ENCODE measurements around the gene PSORS1C2. TPM values are rescaled to one million over a fixed set of nuclear protein-coding genes. Genes with fewer than 3 reads are reported as not detected.
"Not testable (repeated sequence)": the region's sequence is repeated elsewhere in the genome, so short reads cannot be mapped to it uniquely, and the experiment has no call there.

PSORS1C2 gene
- total and polyA plus RNA-seq, 2 experiments from 2014 or later = not detected

DNA sequence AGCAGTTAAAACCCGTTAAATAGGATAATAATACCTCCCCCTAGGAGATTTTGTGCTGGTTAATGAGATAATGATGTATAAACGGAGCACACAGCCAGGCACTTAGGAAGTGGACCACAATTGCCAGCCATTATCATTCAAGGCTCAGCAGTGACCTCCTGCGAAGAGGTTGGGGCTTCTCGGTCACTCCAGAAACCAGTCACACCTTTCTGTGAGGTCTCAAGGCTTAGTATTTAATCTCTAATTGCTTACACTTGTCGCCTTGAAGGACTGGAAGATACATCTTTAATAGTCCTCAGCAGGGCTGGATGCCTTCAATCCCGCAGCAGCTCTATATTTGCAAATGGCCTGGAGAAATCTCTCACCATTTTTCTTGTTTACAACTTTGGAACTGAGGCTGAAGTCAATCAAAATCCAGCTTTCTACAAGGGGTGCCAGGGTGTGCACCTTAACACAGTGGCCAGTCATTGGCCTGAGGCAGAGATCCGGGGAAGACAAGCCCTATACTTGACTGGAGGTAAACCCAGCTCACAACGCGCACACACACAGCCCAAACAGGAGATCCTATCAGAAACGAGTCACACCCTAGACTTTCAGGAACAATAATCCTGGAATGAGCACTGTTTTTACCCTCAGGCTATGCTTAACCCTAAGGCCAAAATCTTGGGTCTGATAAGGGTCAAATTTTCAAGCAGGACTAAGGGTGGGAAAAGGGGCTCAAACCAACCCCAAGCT, 30.4 kb upstream of the PSORS1C2 start:
- Histone ChIP-seq H3K4me3 (no peak overlapping the region), H3K36me3 (ENCODE audit: low read depth) (no peaks in the 10 kb centered on the region), H3K4me1 (ENCODE audit: insufficient read depth) (no peaks in the 10 kb centered on the region), H3F3A (ENCODE audit: insufficient read depth) (peaks cover 6% of the 10 kb centered on the region; the same call in 1 of the 2 replicates), H3K9ac (no peak overlapping the region), H3K9me2 (ENCODE audit: insufficient read depth) (no peaks in the 10 kb centered on the region), H4K20me1 (ENCODE audit: insufficient read depth) (no peaks in the 10 kb centered on the region), H3K27me3 (replicated peaks; ENCODE audit: insufficient read depth) (no peaks in the 10 kb centered on the region), H3K9me3 (ENCODE audit: low read depth) (no peaks in the 10 kb centered on the region), H3K27ac (no peak overlapping the region), H2AFZ (no peak overlapping the region), H3K79me2 (ENCODE audit: insufficient read depth) (no peaks in the 10 kb centered on the region), H3K4me2 (ENCODE audit: unreplicated experiment) (no peak overlapping the region)
- WGBS, 2 experiments (ENCODE audit: low coverage in 1 of 2, low lambda C conversion rate in 2 of 2, missing lambda C conversion rate in 2 of 2) = 73 to 78% methylated on average over 10 of the region's 10 CpGs
- in situ Hi-C loops (cut with MboI) = no loop called here
- TF ChIP-seq EZH2 (IDR thresholded peaks at IDR 0.05; ENCODE audit: insufficient read depth, poor library complexity, severe bottlenecking) (no peak), EZH2phosphoT487 (IDR thresholded peaks at IDR 0.05; ENCODE audit: insufficient read depth, low read depth) (no peak)
- peak; percentile 32 for DNase-seq

GRCh38 chr6:31168606-31169005, 29.7 kb upstream of the PSORS1C2 start:
- TF ChIP-seq EZH2phosphoT487 (IDR thresholded peaks at IDR 0.05; ENCODE audit: insufficient read depth, low read depth) (no peak), EZH2 (IDR thresholded peaks at IDR 0.05; ENCODE audit: insufficient read depth, poor library complexity, severe bottlenecking) (no peak)
- Histone ChIP-seq H3F3A (ENCODE audit: insufficient read depth) (peaks cover 6% of the 10 kb centered on the region; the same call in 1 of the 2 replicates), H3K4me2 (ENCODE audit: unreplicated experiment) (no peak overlapping the region), H3K4me3 (no peak overlapping the region), H3K36me3 (ENCODE audit: low read depth) (no peaks in the 10 kb centered on the region), H3K79me2 (ENCODE audit: insufficient read depth) (no peaks in the 10 kb centered on the region), H3K9ac (no peak overlapping the region), H3K27ac (no peak overlapping the region), H4K20me1 (ENCODE audit: insufficient read depth) (no peaks in the 10 kb centered on the region), H2AFZ (no peak overlapping the region), H3K9me2 (ENCODE audit: insufficient read depth) (no peaks in the 10 kb centered on the region), H3K27me3 (replicated peaks; ENCODE audit: insufficient read depth) (no peaks in the 10 kb centered on the region), H3K9me3 (ENCODE audit: low read depth) (no peaks in the 10 kb centered on the region), H3K4me1 (ENCODE audit: insufficient read depth) (no peaks in the 10 kb centered on the region)
- in situ Hi-C loops (cut with MboI) = no loop called here
- 75 to 79% methylated on average over 3 of the region's 3 CpGs for WGBS, 2 experiments (ENCODE audit: low coverage in 1 of 2, low lambda C conversion rate in 2 of 2, missing lambda C conversion rate in 2 of 2)
- no peak for DNase-seq

DNA sequence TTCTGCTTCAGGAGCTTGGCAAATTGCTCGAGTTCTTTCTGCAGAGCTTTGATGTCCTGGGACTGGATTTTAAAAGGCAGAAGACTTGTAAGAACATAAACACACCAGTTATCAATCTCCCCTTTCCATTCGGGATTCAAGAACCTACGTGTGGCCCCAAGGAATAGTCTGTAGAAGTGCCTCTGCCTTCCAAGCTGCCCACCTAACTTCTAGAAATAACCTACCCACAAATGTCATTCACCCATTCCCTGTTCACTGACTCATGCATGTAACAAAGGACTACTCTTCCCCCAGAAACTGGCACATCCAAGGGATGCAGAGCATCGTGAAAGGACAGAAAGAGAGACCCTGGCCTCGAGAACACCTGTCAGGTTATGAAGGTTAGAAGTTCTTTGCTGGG, 27.1 kb upstream of the PSORS1C2 start:
- Histone ChIP-seq H3K27me3 (replicated peaks; ENCODE audit: insufficient read depth) (no peaks in the 10 kb centered on the region), H3K36me3 (ENCODE audit: low read depth) (no peaks in the 10 kb centered on the region), H3K27ac (no peak overlapping the region), H3K9me3 (ENCODE audit: low read depth) (no peaks in the 10 kb centered on the region), H3K4me3 (no peak overlapping the region), H3K79me2 (ENCODE audit: insufficient read depth) (peaks cover 5% of the 10 kb centered on the region; the same call in 1 of the 2 replicates), H4K20me1 (ENCODE audit: insufficient read depth) (no peaks in the 10 kb centered on the region), H3K9ac (no peak overlapping the region), H2AFZ (no peak overlapping the region), H3K4me1 (ENCODE audit: insufficient read depth) (no peaks in the 10 kb centered on the region), H3K4me2 (ENCODE audit: unreplicated experiment) (no peak overlapping the region), H3K9me2 (ENCODE audit: insufficient read depth) (no peaks in the 10 kb centered on the region), H3F3A (ENCODE audit: insufficient read depth) (peaks cover 6% of the 10 kb centered on the region; the same call in 1 of the 2 replicates)
- WGBS, 2 experiments (ENCODE audit: low coverage in 1 of 2, low lambda C conversion rate in 2 of 2, missing lambda C conversion rate in 2 of 2) = 78 to 88% methylated on average over 5 of the region's 5 CpGs
- in situ Hi-C loops (cut with MboI) = no loop called here
- no peak for DNase-seq
- TF ChIP-seq EZH2 (IDR thresholded peaks at IDR 0.05; ENCODE audit: insufficient read depth, poor library complexity, severe bottlenecking) (no peak), EZH2phosphoT487 (IDR thresholded peaks at IDR 0.05; ENCODE audit: insufficient read depth, low read depth) (no peak)

DNA sequence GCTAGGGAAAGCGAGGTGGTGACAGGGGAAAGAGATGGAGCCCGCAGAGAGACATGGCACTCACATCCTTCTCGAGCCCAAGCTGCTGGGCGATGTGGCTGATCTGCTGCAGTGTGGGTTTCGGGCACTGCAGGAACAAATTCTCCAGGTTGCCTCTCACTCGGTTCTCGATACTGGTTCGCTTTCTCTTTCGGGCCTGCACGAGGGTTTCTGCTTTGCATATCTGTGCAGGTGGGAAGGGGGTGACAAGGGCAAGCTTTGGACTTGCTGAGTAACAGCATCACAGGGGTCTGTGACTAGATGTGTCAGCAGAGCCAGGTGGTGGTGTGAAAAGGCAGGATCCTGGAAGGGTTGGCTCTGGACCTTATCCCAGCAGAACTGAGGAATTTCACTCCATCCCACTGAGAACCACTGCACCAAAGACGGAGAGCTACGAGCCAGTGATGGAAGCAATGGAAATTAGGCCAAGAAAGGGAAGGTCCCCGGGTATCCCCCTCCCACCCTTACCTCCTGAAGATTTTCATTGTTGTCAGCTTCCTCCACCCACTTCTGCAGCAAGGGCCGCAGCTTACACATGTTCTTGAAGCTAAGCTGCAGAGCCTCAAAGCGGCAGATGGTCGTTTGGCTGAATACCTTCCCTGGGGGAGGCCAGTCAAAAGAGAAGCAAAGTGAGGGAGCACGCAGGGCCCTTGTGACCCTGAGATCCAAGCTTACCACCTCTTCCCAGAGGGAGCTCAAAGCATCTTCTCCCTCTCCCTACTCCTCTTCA, 26.4 kb upstream of the PSORS1C2 start:
- H3K36me3 ChIP-seq (ENCODE audit: low read depth); in situ Hi-C loops (cut with MboI); H4K20me1 ChIP-seq (ENCODE audit: insufficient read depth); H3K9ac ChIP-seq; H3K79me2 ChIP-seq (ENCODE audit: insufficient read depth); H3K9me3 ChIP-seq (ENCODE audit: low read depth); H3F3A ChIP-seq (ENCODE audit: insufficient read depth); H3K4me1 ChIP-seq (ENCODE audit: insufficient read depth); H2AFZ ChIP-seq; H3K4me2 ChIP-seq (ENCODE audit: unreplicated experiment); H3K27ac ChIP-seq; H3K4me3 ChIP-seq; DNase-seq; H3K9me2 ChIP-seq (ENCODE audit: insufficient read depth); H3K27me3 ChIP-seq (replicated peaks; ENCODE audit: insufficient read depth): not testable (repeated sequence)
- WGBS, 2 experiments (ENCODE audit: low coverage in 1 of 2, low lambda C conversion rate in 2 of 2, missing lambda C conversion rate in 2 of 2) = 86 to 90% methylated on average over 17 of the region's 17 CpGs

GRCh38 chr6:31164475-31165063, 25.7 kb upstream of the PSORS1C2 start:
- H3K79me2 ChIP-seq (ENCODE audit: insufficient read depth) = peaks cover 15% of the 10 kb centered on the region
- H3F3A ChIP-seq (ENCODE audit: insufficient read depth); H3K9ac ChIP-seq; H3K36me3 ChIP-seq (ENCODE audit: low read depth); H3K9me2 ChIP-seq (ENCODE audit: insufficient read depth); DNase-seq; H3K4me3 ChIP-seq; H3K27me3 ChIP-seq (replicated peaks; ENCODE audit: insufficient read depth); H3K27ac ChIP-seq; H2AFZ ChIP-seq; H3K9me3 ChIP-seq (ENCODE audit: low read depth); H3K4me2 ChIP-seq (ENCODE audit: unreplicated experiment); H4K20me1 ChIP-seq (ENCODE audit: insufficient read depth); H3K4me1 ChIP-seq (ENCODE audit: insufficient read depth); in situ Hi-C loops (cut with MboI): not testable (repeated sequence)
- 86 to 90% methylated on average over 8 to 9 of the region's 9 CpGs for WGBS, 2 experiments (ENCODE audit: low coverage in 1 of 2, low lambda C conversion rate in 2 of 2, missing lambda C conversion rate in 2 of 2)

All from GM23248 (cell line).